GM12864 (cell line): ENCODE measurements around the gene RPRD1B.

Experiments
- DNase-seq: peaks from one replicate; pipeline ENCODE4 v3.0.0-alpha.2; 2011; ENCODE audit warnings: low read depth
- H3K4me3 ChIP-seq: 2 replicates; pipeline ENCODE4 v1.5.1; 2011; ENCODE audit warnings: mild to moderate bottlenecking, low read depth, low read length, control low read depth
- TF ChIP-seq, protein P1 (sequence below): IDR thresholded peaks from 2 replicates; pipeline ENCODE4 v1.5.1; 2011; ENCODE audit warnings: low read depth, mild to moderate bottlenecking, moderate library complexity, low read length, control low read depth, inconsistent platforms; ENCODE audit errors: missing control alignments

RPRD1B gene

DNA sequence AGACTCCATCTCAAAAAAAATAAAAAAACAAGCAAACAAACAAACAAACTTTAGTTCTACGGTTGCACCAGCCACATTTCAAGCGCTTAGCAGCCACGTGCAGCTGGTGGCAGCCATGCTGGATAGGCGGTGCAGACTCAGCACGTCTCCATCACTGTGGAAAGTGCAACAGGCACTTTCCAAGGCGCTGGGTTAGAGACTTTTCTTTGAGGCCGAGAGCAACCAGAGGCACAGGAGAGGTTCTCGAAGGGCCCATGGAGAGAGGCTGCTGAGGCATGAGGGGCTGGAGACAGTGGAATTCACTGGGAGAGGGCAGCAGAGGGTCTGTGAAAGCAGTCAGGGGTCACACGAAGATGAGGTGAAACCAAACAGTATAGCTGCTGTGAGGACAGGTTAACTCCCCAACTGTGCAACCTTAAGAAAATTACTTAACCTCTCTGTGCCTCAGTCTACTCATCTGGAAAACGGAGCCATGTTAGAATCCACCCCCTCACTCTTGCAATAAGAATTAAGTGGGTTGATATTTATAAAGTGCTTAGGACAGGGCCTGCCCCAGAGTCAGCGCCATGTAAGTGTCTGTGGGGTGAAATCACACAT is 104.0 kb downstream of the RPRD1B start:
- no peak overlapping the region for H3K4me3 ChIP-seq
- TF ChIP-seq, protein P1, sequence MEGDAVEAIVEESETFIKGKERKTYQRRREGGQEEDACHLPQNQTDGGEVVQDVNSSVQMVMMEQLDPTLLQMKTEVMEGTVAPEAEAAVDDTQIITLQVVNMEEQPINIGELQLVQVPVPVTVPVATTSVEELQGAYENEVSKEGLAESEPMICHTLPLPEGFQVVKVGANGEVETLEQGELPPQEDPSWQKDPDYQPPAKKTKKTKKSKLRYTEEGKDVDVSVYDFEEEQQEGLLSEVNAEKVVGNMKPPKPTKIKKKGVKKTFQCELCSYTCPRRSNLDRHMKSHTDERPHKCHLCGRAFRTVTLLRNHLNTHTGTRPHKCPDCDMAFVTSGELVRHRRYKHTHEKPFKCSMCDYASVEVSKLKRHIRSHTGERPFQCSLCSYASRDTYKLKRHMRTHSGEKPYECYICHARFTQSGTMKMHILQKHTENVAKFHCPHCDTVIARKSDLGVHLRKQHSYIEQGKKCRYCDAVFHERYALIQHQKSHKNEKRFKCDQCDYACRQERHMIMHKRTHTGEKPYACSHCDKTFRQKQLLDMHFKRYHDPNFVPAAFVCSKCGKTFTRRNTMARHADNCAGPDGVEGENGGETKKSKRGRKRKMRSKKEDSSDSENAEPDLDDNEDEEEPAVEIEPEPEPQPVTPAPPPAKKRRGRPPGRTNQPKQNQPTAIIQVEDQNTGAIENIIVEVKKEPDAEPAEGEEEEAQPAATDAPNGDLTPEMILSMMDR: no peak
- no peak for DNase-seq

DNA sequence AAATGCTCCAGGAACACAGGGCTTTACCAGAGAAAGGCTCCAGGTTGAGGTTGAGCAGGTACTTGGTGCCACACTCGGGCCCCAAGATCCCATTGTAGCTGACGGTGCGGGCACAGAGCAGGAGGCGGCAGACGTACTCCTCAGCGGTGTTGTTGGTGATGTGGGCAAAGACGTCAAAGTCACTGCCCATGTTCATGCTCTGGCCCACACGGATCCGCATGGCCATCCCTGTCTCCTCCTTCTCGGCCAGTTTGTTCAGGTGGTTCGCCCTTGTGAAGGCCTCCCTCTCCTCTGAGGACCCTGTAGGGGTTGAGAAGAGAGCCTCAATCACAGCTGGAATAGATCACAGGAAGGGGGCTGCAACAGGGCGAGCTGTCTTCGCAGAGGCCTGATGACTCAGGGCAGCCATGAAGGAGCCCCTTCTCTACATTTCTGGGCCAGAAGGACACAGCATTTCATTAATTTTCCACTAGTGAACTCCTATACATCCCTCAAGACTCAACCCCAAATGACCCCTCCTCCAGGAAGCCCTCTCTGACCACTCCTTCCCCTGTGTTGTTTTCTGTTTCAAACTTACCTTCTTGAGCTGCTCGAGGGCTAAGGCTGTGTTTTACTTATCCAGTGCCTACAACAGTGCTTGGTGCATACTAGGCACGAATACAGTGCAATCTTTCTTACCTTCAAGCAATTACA is 104.7 kb downstream of the RPRD1B start:
- TF ChIP-seq, protein P1: no peak
- no peak for DNase-seq
- no peak overlapping the region for H3K4me3 ChIP-seq

DNA sequence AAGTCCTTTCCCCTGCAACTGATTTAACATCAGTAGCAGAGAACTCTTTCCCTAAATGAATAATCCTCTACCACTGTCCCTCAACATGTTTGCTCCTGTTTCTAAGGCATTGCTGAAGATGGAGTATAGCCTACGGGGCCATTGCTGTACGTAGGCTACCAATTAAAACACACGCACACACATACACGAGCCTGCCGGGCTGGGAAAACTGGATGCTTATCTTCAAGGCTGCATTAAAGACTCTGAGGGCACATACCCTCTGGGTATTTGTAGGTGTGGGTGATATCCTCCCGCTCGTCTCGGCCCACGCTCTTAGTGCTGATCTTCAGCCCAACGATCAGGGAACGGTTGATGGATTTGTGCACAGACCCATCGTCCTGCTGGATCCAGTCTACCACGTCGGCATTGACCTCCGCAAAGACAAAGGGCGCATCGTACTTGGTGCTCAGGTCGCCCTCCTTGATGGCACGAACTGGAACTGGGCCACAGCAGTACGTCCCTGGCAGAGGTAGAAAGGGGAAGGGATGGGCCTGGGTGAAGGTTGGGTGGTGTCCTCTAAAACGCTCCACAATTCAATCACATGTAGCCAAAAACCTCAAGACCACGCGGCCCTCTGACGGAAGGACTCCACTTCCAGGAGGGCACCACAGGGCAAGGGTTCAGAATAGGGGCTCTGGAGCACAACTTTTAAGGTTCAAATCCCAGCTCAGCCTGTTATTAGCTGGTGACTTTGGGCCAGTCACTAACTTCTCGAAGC is 105.8 kb downstream of the RPRD1B start:
- H3K4me3 ChIP-seq: no peak overlapping the region
- no peak for DNase-seq
- TF ChIP-seq, protein P1: no peak

DNA sequence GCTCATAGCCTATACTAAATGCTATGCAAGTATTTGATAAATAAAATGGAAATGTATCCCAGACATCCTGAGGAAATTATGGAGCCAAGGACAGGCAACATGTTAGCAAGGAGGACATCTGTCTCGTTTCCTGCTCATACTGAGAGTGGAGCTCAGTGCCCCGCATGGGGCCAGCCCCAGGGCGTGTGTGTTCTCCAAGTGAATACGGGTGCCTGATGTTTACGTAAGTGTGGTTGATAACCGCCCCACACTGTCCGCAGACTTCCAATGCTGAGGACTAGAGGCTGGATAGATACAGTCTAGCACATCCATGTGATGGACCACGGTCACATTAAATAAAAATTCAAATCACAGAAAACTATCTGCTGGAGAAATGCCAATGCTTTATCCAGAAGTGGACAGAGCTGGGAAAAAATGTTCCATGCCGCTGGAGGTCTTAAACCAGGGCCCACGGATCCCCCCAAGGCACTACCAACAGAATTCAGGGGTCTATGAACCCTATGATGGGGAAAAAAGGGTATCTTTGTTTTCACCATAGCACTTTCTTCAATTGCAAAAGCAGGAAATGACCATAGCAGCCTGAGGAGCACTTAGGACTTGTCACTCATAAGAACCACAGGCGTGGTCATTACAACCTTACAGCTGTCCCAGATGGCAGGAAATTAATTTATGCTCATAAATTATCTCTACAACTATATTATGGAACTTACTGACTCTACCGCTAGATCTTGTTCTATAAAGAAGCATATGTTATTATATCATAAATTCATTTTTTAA is 106.6 kb downstream of the RPRD1B start:
- no peak for DNase-seq
- TF ChIP-seq, protein P1: no peak
- H3K4me3 ChIP-seq: no peak overlapping the region

DNA sequence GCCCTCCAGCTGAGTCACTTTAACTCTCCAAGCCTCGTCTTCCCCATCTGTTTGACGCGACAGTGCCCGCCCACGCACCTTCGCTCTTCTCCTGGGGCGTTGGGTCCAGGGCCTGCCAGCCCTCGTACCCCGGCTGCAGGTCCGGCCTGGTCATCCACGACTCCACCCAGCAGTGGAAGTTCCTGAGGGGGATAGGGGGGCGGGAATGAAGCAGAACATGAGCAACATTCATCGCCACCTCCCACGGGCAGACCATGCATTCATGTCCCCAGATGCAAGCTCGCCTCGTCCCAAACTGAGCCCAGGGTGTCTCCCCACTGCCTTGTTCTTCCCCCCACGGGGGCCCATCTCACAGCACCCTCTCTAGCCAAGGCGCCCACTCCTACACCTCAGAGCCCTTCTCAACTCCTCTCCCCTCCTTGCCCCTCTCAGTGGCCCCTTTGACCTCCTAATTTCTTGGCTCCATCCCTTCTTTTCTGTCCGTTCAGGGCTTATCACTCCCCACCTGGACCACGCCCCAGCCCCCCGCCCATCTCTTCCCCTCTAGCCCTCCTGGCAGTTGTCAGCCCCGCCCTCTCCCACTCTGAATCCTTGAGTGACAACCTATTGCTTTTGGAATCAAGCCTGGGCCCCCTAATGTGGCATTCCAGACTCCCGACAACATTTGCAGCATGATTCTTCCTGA is 107.8 kb downstream of the RPRD1B start:
- H3K4me3 ChIP-seq: no peak overlapping the region
- no peak for DNase-seq
- TF ChIP-seq, protein P1: no peak
